Measurements from ENCODE around the gene C1orf122.
A peak's percentile ranks its signal among the peaks of the same experiment; 100 is the strongest.

The C1orf122 gene

GRCh38 chr1:37846647-37847339, 39.2 kb downstream of the C1orf122 start:
- no peak for DNase-seq

GRCh38 chr1:37849480-37849879, 41.9 kb downstream of the C1orf122 start:
- DNase-seq: no peak

DNA sequence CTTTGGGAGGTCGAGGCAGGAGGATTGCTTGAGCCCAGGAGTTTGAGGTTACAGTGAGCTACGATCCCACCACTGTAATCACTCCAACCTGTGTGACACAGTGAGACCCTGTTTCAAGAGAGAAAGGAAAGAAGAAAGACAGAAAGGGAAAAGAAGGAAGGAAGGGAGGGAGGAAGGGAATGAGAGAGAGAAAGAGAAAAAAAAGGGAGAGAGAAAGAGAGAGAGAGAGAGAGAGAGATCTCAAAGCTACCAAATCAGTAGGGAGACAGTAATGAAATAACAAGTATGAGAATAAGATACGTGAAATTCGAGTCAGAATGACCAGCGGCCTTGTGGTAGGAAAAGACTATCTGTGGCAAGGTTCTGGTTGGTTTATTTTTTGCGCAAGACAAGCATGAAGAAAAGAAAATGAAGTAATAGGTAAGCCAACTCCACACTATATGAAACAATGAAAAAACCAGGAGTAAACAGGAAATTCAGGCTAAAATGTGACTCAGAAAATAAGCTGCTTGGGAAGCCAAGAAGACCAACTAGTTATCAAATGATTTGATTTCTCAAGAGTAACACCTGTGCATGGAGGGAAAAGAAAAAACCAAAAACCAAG, 42.9 kb downstream of the C1orf122 start:
- no peak for DNase-seq

DNA sequence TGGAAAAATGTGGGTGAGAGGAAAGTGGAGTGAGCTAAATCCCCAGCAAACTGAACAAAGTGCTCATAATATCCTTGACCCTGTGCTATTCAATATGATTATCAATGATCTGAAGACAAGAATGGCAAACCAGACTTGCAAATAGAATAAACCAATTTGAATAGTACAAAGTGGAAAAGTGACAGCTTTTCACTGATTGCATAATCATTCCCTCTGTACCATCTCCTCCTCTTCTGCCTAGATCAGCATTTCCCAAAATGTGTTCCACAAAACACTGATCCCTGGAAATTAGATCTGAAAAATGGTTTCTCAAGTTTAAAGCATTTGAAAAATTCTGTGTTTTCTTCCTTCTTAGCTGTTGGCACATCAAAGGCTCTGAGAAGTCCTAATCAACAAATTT, 43.7 kb downstream of the C1orf122 start:
- DNase-seq: no peak

DNA sequence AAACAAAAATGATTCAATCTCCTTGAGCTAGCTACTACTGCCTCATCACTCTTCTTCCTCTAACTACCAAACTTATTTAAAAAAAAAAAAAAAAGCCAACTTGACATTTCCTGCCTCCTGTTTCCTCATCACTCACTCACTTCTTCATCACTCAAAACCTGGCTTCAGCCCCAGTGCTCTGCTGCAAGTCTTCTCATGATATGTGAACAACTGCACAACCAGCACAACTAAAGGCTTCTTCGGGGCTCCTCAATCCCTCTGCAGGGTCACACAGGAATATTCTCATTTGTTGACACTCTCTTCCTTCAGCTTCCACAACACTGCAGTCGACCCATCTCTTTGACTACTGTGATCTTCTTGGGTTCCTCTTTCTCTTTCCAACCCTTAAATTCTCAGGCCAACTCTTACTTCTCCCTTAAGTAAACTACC, 44.2 kb downstream of the C1orf122 start:
- peak in 1 of 5 experiments; percentile 31 for DNase-seq

DNA sequence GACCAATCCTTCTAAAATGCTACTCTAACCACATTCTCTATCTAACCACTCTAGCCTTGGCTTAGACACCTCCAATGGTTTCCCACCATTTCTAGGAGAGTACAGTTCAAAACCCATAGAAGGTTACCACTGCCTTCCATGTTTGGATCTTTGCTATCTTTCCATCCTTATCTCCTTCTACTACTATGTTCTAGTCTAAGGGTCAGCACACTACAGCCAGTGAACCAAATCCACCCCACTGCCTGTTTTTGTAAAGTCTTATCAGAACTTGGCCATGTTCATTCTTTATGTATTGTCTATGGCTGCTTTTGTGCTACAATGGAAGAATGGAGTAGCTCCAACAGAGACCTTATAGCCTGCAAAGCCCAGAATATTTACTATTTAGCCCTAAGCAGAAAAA, 45.6 kb downstream of the C1orf122 start:
- no peak for DNase-seq

DNA sequence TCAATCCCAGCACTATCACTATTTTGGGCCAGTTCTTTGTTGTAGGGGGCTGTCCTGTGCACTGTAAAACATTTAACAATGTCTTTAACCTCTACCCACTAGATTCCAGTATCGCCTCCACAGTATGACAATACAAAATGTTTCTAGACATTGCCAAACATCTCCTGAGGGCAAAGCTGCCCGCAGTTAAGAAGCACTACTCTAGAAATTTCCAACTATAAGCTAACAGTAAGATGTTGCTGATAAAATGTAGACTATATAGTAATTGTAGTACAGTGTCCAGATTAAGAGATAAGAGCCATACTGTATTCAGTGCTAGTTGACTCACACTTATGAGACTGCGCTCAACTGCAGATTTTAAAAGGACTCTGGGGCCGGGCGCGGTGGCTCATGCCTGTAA, 46.8 kb downstream of the C1orf122 start:
- peak in 1 of 5 experiments; percentile 78 for DNase-seq
